ENCODE measurements around the gene PLTP. TPM values are rescaled to one million over a fixed set of nuclear protein-coding genes. Genes with fewer than 3 reads are reported as not detected.

Gene PLTP
- total and polyA plus RNA-seq, 2 of the 13 experiments (the other 11 are each of a cell fraction or from before 2014, with no cell fraction given) = 16.9 to 28.6 TPM

GRCh38 chr20:45905505-45906079 is 6.4 kb downstream of the PLTP start (continued):
- TF ChIP-seq ZNF572 (CRISPR knock-in tag; IDR thresholded peaks at IDR 0.05) (no peak), BHLHE40 (IDR thresholded peaks at IDR 0.05; ENCODE audit: low read length) (0 out of 2 replicates have a peak, but pooled peaks have one; percentile 18), SALL1 (CRISPR knock-in tag; IDR thresholded peaks at IDR 0.05) (0 out of 2 replicates have a peak, but pooled peaks have one; percentile 9), ZBED4 (CRISPR knock-in tag; IDR thresholded peaks at IDR 0.05; ENCODE audit: borderline replicate concordance) (no peak), YEATS4 (CRISPR knock-in tag; IDR thresholded peaks at IDR 0.05; ENCODE audit: borderline replicate concordance) (no peak), ZNF747 (CRISPR knock-in tag; IDR thresholded peaks at IDR 0.05; ENCODE audit: borderline replicate concordance) (no peak), ZNF431 (CRISPR knock-in tag; IDR thresholded peaks at IDR 0.05; ENCODE audit: borderline replicate concordance, low read depth) (no peak), MED1 (CRISPR knock-in tag; IDR thresholded peaks at IDR 0.05) (0 out of 2 replicates have a peak, but pooled peaks have one; percentile 36), ZNF350 (CRISPR knock-in tag; IDR thresholded peaks at IDR 0.05; ENCODE audit: borderline replicate concordance, low read depth) (no peak), SKIL (CRISPR knock-in tag; IDR thresholded peaks at IDR 0.05; ENCODE audit: borderline replicate concordance) (no peak), TERF1 (CRISPR knock-in tag; IDR thresholded peaks at IDR 0.05) (no peak), ATF1 (CRISPR knock-in tag; IDR thresholded peaks at IDR 0.05) (peak; percentile 56; the same call in 1 of the 2 replicates), MTA3 (CRISPR knock-in tag; IDR thresholded peaks at IDR 0.05) (no peak), GFI1 (CRISPR knock-in tag; IDR thresholded peaks at IDR 0.05; ENCODE audit: borderline replicate concordance) (0 out of 2 replicates have a peak, but pooled peaks have one; percentile 11), RXRB (CRISPR knock-in tag; IDR thresholded peaks at IDR 0.05; ENCODE audit: borderline replicate concordance) (peak; percentile 36; the same call in 1 of the 2 replicates), LCORL (IDR thresholded peaks at IDR 0.05) (peak; percentile 67; the same call in 1 of the 2 replicates), LCORL (CRISPR knock-in tag; IDR thresholded peaks at IDR 0.05) (peak; percentile 80), ZMYM3 (CRISPR knock-in tag; IDR thresholded peaks at IDR 0.05) (0 out of 2 replicates have a peak, but pooled peaks have one; percentile 61), ZNF276 (CRISPR knock-in tag; IDR thresholded peaks at IDR 0.05; ENCODE audit: low read depth) (no peak), ATF7 (IDR thresholded peaks at IDR 0.05) (peak; percentile 99), ATF7 (CRISPR knock-in tag; IDR thresholded peaks at IDR 0.05) (no peak; the same call in 1 of the 2 replicates), MEF2D (CRISPR knock-in tag; IDR thresholded peaks at IDR 0.05) (peak; percentile 19; the same call in 1 of the 2 replicates)

Measured in HepG2 (cell line).